Upper lobe of right lung (tissue), 1 donor: ENCODE measurements around the gene GMPPB. TPM values are rescaled to one million over a fixed set of nuclear protein-coding genes. Genes with fewer than 3 reads are reported as not detected.
"Not testable (repeated sequence)": the region's sequence is repeated elsewhere in the genome, so short reads cannot be mapped to it uniquely, and the experiment has no call there.

Experiments
- ATAC-seq: fragments of 200-7000 bp; cut with Tn5 transposase; one replicate; pipeline ENCODE4 v1.9.1; 2020; ENCODE audit warnings: mild to moderate bottlenecking, moderate library complexity
- DNase-seq: peaks from one replicate; pipeline ENCODE4 v3.0.0-alpha.2; 2020
- H3K27ac ChIP-seq: fragments of 200-600 bp; one replicate; pipeline ENCODE4 v1.8.0; 2022
- H3K27me3 ChIP-seq: fragments of 200-600 bp; one replicate; pipeline ENCODE4 v1.8.0; 2022; ENCODE audit warnings: mild to moderate bottlenecking
- H3K36me3 ChIP-seq: fragments of 200-600 bp; one replicate; pipeline ENCODE4 v1.8.0; 2022
- H3K4me1 ChIP-seq: fragments of 200-600 bp; one replicate; pipeline ENCODE4 v1.8.0; 2022
- H3K4me3 ChIP-seq: fragments of 200-600 bp; one replicate; pipeline ENCODE4 v1.8.0; 2022; ENCODE audit warnings: mild to moderate bottlenecking
- H3K9me3 ChIP-seq: fragments of 200-600 bp; one replicate; pipeline ENCODE4 v1.8.0; 2022
- intact Hi-C: fragments of 100-400 bp; cut with DNase I; formaldehyde crosslinking; loops from one replicate; pipeline ENCODE4 v1.11.0; 2022
- total RNA-seq: library from RNA; stranded (reverse); fragmentation: NEBNext Ultra II Directional; extraction: Animal tissue kit (Norgen Biotek cat#: 25700); gene quantifications from one replicate; pipeline ENCODE4 v1.2.1, GENCODE V29; 2021
- TF ChIP-seq, protein P1 (sequence below): fragments of 200-600 bp; IDR thresholded peaks from one replicate; pipeline ENCODE4 v1.8.0; 2022; ENCODE audit warnings: antibody characterized with exemption
- donor health status: DM: no; HTN: yes; CAD: no; lungs with severe emphysema.

The GMPPB gene
- total RNA-seq, 1 donor from 2014 or later, result 34.8 TPM

DNA sequence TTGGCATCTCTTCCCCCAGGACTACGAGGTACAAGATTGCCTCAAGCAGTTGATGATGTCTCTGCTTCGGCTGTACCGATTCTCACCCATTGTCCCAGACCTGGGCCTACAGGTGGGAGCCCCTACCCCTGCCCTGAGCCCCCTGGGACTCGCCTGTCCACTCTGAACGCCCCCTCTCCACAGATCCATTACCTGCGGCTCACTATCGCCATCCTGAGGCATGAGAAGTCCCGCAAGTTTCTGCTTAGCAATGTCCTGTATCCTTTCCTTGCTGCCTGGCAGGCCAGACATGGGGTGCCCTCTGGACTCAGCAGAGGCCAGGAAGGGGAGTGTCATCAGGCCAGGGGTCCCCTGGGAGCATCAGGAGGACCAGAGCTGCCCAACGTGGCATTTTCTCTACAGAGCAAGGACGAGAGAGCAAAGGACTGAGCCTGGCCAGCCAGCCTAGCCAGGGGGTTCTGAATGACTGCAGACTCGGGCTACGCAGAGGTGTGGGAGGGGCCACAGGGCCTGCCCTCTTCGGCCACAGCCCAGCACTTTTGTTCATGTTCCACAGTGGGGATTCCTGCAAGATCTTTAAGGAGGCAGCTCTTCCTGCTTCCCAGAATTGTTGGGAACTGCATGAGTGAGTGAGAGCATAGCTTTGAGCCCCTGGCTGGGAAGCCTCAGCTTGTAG, 23.2 kb downstream of the GMPPB start:
- intact Hi-C loops, result no loop called here
- ATAC-seq, result no peak
- TF ChIP-seq, protein P1, sequence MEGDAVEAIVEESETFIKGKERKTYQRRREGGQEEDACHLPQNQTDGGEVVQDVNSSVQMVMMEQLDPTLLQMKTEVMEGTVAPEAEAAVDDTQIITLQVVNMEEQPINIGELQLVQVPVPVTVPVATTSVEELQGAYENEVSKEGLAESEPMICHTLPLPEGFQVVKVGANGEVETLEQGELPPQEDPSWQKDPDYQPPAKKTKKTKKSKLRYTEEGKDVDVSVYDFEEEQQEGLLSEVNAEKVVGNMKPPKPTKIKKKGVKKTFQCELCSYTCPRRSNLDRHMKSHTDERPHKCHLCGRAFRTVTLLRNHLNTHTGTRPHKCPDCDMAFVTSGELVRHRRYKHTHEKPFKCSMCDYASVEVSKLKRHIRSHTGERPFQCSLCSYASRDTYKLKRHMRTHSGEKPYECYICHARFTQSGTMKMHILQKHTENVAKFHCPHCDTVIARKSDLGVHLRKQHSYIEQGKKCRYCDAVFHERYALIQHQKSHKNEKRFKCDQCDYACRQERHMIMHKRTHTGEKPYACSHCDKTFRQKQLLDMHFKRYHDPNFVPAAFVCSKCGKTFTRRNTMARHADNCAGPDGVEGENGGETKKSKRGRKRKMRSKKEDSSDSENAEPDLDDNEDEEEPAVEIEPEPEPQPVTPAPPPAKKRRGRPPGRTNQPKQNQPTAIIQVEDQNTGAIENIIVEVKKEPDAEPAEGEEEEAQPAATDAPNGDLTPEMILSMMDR, result no peak

DNA sequence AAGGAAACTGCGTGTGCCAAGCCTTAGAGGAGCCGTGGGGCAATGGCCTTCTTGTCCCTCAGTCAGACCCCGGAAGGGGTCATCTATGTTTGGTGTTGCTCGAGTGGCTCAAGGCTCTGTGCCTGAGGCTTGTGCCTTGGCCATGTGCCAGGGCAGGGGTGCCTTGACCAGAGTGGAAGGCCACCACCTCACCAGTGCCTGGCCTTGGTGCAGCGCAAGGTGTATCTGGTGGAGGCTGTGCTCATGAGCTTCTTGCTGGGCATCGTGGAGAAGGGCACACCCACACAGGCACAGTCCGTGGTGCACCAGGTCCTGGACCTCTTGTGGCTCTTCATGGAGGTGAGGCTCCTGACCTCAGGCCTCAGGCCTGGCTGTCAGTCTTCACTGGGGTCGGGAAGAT, 23.7 kb downstream of the GMPPB start:
- no peak overlapping the region for H3K4me3 ChIP-seq
- intact Hi-C loops, result no loop called here
- ATAC-seq (no peak), DNase-seq (no peak)
- H3K27ac ChIP-seq, result no peak overlapping the region
- H3K36me3 ChIP-seq, result peaks cover 27% of the 10 kb centered on the region
- TF ChIP-seq, protein P1, result no peak
- H3K27me3 ChIP-seq, result no peaks in the 10 kb centered on the region
- no peaks in the 10 kb centered on the region for H3K9me3 ChIP-seq
- H3K4me1 ChIP-seq, result no peaks in the 10 kb centered on the region

More for the DNA sequence above, 23.2 kb downstream of the GMPPB start:
- no peak overlapping the region for H3K4me3 ChIP-seq
- H3K27ac ChIP-seq, result no peak overlapping the region
- no peaks in the 10 kb centered on the region for H3K9me3 ChIP-seq
- DNase-seq, result no peak
- no peaks in the 10 kb centered on the region for H3K27me3 ChIP-seq
- H3K36me3 ChIP-seq, result peaks cover 32% of the 10 kb centered on the region
- H3K4me1 ChIP-seq, result no peaks in the 10 kb centered on the region

DNA sequence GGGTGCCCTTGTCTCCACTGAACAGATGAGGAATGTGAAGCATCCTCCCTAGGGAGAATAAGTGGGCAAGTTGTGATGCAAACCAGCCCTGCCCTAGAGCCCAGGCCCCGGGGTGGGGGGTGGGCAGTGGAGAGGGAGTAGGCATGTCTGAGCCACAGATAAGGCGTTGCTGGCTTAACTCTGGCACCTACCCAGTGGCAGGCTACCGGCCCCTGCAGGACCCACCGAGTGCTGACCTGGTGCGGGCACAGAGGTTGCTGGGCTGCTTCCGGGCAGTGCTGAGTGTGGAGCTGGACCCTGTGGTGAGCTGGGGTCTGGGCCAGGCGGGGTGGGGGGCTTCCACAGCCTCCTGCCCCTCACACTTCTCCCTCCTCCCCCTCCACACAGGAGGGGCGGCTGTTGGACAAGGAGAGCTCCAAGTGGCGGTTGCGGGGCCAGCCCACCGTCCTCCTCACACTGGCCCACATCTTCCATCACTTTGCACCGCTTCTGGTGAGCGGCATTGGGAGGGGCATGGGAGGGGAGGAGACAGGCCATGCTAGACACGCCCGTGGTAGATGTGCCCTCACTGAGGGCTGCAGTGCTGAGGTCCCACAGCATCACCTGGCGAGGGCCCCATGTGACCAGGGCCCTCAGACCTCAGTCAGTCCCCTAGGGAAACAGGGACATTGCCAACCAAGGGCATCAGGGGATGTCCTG, 24.3 kb downstream of the GMPPB start:
- Histone ChIP-seq H3K9me3 (no peaks in the 10 kb centered on the region), H3K27ac (no peak overlapping the region), H3K27me3 (no peaks in the 10 kb centered on the region), H3K36me3 (peaks cover 25% of the 10 kb centered on the region), H3K4me1 (no peaks in the 10 kb centered on the region), H3K4me3 (no peak overlapping the region)
- ATAC-seq (peak; percentile 42), DNase-seq (no peak)
- TF ChIP-seq, protein P1, result no peak
- intact Hi-C loops, result no loop called here

DNA sequence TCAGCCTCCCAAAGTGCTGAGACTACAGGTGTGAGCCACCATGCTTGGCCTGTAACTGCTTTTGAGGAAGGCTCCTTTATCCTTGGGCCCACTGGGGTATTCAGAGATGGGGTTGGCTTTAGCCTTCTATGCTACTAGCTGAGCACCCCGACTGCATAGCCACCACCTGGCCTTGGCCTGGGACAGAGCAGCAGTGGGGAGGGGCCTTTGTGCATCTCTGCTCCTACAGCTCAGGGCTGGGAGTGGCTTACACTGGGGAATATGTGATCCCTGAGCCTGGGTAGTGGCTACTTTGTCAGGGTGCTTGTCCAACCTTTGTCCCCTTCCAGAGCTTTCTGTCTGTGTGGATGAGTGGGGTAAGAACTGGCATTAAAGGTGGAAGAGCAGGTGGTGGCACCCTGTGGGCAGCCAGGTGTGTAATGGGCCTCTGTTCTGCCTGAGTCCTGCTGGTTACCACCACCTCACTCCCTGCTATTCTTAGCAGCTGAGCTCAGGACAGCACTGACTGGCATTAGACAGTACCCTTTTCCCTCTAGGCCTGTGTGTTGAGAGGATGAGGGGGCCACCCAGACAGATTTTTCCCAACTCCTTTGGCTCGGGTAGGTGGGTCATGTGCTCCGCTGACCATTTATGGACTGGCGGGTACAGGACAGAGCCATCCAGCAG, 28.3 kb downstream of the GMPPB start:
- DNase-seq, H3K4me3 ChIP-seq, H3K27ac ChIP-seq, H3K27me3 ChIP-seq, intact Hi-C loops, H3K9me3 ChIP-seq, H3K36me3 ChIP-seq, ATAC-seq: not testable (repeated sequence)
- H3K4me1 ChIP-seq, result peaks cover 10% of the 10 kb centered on the region

DNA sequence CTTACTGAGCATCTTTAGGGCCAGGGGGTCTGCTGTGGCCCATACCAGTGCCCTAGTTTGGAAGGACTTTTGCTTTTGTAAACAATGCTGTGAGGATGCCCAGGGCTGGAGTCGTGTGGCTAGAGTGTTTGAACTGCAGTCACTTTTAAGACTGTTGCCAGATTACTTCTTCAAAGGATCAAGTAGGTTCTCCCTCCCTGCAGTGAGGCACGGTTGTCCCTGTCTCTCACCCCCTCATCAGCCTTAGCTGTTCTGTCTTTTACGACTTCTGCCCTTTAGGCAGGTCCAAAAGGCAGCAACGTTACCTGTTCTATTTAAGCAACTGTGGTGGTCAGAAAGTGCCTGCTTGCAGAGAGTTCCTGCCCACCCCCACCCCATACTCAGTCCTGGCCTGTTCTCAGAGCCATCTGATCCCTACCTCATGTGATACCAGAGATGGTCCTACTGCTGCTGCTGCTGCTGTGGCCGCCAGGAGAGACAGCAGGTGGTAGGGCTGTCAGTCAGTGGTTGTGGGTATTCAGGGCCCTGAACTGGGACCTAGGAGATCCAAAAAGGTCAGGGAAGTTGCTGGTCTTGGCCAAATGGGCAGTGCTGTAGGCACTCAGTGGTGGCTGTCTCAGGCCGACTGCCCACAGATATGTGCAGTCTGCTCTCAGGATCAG, 29.2 kb downstream of the GMPPB start:
- intact Hi-C loops, H3K27ac ChIP-seq, H3K4me3 ChIP-seq, ATAC-seq, DNase-seq, H3K27me3 ChIP-seq, H3K36me3 ChIP-seq, H3K9me3 ChIP-seq: not testable (repeated sequence)
- H3K4me1 ChIP-seq, result peaks cover 14% of the 10 kb centered on the region

DNA sequence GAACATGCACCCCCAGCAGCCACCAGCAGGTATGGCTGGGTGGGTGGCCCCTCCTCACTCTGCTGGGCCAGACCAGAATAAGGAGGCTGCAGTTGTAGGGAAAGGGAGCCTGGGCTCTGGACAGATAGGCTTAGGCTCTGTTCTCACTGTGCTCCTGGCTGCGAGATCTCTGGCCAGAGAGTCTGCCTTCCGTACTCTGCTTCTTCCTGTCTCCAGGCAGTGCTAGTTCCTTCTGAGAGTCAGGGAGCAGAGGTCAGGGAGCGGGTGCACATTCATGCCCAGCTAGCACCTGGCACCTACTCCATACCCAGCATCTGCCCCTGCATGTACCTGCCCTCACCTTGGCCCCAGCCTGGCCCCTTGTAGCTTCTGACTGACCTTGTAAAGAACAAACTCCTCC, 32.3 kb downstream of the GMPPB start:
- intact Hi-C loops, DNase-seq, H3K27ac ChIP-seq, H3K4me3 ChIP-seq, H3K27me3 ChIP-seq, H3K36me3 ChIP-seq, H3K9me3 ChIP-seq, ATAC-seq: not testable (repeated sequence)
- H3K4me1 ChIP-seq, result peaks cover 19% of the 10 kb centered on the region

DNA sequence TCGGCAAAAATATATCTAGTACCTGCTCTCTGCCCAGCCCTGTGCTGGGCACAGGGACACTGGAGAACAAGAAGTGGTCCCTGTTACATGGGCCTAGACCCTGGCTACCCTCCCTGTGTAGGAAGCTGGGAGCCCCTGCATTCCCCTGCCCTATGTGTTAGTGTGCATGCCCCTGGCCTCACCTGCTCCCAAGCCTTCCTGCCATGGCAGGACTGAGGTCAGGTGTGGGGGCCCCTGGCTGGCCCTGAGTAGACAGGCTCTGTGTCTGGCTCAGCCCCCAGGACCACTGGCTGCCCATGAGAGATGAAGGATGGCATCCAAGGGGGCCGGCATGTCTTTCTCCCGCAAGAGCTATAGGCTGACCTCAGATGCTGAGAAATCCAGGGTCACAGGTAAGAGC, 32.9 kb downstream of the GMPPB start:
- peak overlapping the region; percentile 100 for H3K4me3 ChIP-seq
- DNase-seq, intact Hi-C loops: not testable (repeated sequence)

DNA sequence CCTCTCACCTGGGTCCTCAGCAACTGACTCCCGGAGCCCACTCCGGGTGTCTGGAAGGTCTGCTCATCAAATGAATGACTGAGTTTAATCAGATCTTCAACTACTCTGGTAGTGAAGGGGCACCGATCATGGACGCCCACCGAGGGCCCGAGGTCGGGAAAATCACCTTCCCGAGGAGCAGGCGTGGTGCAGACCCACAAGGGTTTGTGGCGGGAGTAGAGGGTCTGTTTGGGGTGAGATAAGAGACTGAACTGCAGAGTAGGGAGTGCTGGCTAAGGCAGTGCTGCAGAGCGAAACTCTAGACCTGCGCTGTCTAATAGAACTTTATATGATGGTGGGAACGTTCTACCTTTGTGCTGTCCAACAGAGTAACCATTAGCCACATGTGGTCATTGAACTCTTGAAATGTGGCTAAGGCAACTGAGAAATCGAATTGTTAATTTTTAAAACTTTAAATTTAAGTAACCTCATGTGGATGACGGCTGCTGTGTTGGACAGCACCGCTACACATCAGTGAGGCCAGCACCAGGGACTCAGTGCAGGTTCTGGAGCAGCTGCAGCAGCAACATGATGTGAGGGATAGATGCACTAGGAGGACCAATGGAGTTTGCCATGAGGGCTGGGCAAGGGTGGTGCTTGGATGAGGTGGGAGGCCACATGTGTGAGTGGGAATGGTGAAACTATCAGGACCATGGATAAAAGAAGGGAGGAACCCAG, 33.7 kb downstream of the GMPPB start:
- H3K36me3 ChIP-seq, intact Hi-C loops, H3K27me3 ChIP-seq, DNase-seq, H3K9me3 ChIP-seq, ATAC-seq: not testable (repeated sequence)
- Histone ChIP-seq H3K4me3 (peak overlapping the region; percentile 100), H3K4me1 (peaks cover 19% of the 10 kb centered on the region), H3K27ac (peak overlapping the region; percentile 77)

More for the DNA sequence above, 32.9 kb downstream of the GMPPB start:
- not testable (repeated sequence) for H3K36me3 ChIP-seq, ATAC-seq, H3K27me3 ChIP-seq, H3K9me3 ChIP-seq, H3K27ac ChIP-seq
- H3K4me1 ChIP-seq, result peaks cover 19% of the 10 kb centered on the region
